IPS-15b (cell line): ENCODE results near the gene UBE2F.
A peak's percentile ranks its signal among the peaks of the same experiment; 100 is the strongest.
"Not testable (repeated sequence)": the region's sequence is repeated elsewhere in the genome, so short reads cannot be mapped to it uniquely, and the experiment has no call there.

Experiments
- H3K27me3 ChIP-seq: one replicate; pipeline ENCODE4 v1.6.1; 2013; ENCODE audit warnings: low read length; ENCODE audit not compliant: control insufficient read depth, insufficient read depth
- H3K36me3 ChIP-seq: one replicate; pipeline ENCODE4 v1.6.1; 2013; ENCODE audit warnings: low read length; ENCODE audit not compliant: control insufficient read depth, insufficient read depth
- H3K4me1 ChIP-seq: one replicate; pipeline ENCODE4 v1.6.1; 2013; ENCODE audit warnings: mild to moderate bottlenecking, low read length; ENCODE audit not compliant: control insufficient read depth, insufficient read depth
- H3K4me3 ChIP-seq: one replicate; pipeline ENCODE4 v1.5.1; 2013; ENCODE audit warnings: low read depth, low read length
- H3K9ac ChIP-seq: one replicate; pipeline ENCODE4 v1.6.1; 2013; ENCODE audit warnings: low read depth, mild to moderate bottlenecking, low read length
- H3K9me3 ChIP-seq: one replicate; pipeline ENCODE4 v1.6.1; 2013; ENCODE audit warnings: mild to moderate bottlenecking, low read length; ENCODE audit not compliant: control insufficient read depth, insufficient read depth

The UBE2F gene

GRCh38 chr2:237967463-237967951, 693 bp downstream of the UBE2F start:
- Histone ChIP-seq H3K9ac (peak overlapping the region; percentile 54), H3K4me1 (no peaks in the 10 kb centered on the region), H3K27me3 (no peaks in the 10 kb centered on the region), H3K9me3 (peaks cover 3% of the 10 kb centered on the region), H3K36me3 (no peaks in the 10 kb centered on the region), H3K4me3 (peak overlapping the region; percentile 70)

- Histone ChIP-seq H3K4me3 (peak overlapping the region; percentile 70), H3K9ac (peak overlapping the region; percentile 54), H3K36me3 (no peaks in the 10 kb centered on the region), H3K9me3 (no peaks in the 10 kb centered on the region), H3K4me1 (no peaks in the 10 kb centered on the region), H3K27me3 (no peaks in the 10 kb centered on the region)
Measured at GRCh38 chr2:237968048-237968862, 1.4 kb downstream of the UBE2F start.

- H3K36me3 ChIP-seq, result peaks cover 3% of the 10 kb centered on the region
- H3K9ac ChIP-seq, result no peak overlapping the region
- H3K4me1 ChIP-seq, result no peaks in the 10 kb centered on the region
- H3K4me3 ChIP-seq, result no peak overlapping the region
- no peaks in the 10 kb centered on the region for H3K9me3 ChIP-seq
- no peaks in the 10 kb centered on the region for H3K27me3 ChIP-seq
Measured at GRCh38 chr2:237971661-237972060, 4.8 kb downstream of the UBE2F start.

- Histone ChIP-seq H3K9me3 (no peaks in the 10 kb centered on the region), H3K9ac (no peak overlapping the region), H3K27me3 (no peaks in the 10 kb centered on the region), H3K4me1 (no peaks in the 10 kb centered on the region), H3K4me3 (no peak overlapping the region), H3K36me3 (peaks cover 3% of the 10 kb centered on the region)
Measured at GRCh38 chr2:237972211-237972610, 5.4 kb downstream of the UBE2F start.

DNA sequence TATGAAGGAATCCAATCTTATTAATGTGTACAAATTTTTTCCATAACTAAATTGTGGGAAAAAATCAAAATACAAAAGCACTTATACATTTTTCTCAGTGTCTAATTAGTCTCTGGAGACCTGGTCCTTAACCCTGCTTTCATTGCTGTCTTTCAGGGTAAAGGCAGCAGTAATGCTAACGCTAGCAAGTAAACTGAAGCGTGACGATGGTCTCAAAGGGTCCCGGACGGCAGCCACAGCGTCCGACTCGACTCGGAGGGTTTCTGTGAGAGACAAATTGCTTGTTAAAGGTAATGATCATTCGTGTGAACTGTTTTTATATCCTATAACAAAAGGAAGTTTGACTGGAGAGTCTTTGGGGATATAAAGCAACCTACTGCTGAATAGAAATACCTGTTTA, 6.1 kb downstream of the UBE2F start:
- H3K4me1 ChIP-seq, result no peaks in the 10 kb centered on the region
- H3K36me3 ChIP-seq, result peaks cover 3% of the 10 kb centered on the region
- H3K27me3 ChIP-seq, result no peaks in the 10 kb centered on the region
- H3K4me3 ChIP-seq, result no peak overlapping the region
- no peak overlapping the region for H3K9ac ChIP-seq
- no peaks in the 10 kb centered on the region for H3K9me3 ChIP-seq

GRCh38 chr2:237977380-237977779, 10.6 kb downstream of the UBE2F start:
- Histone ChIP-seq H3K27me3 (no peaks in the 10 kb centered on the region), H3K36me3 (peaks cover 16% of the 10 kb centered on the region), H3K9me3 (no peaks in the 10 kb centered on the region), H3K9ac (no peak overlapping the region), H3K4me3 (no peak overlapping the region), H3K4me1 (no peaks in the 10 kb centered on the region)

DNA sequence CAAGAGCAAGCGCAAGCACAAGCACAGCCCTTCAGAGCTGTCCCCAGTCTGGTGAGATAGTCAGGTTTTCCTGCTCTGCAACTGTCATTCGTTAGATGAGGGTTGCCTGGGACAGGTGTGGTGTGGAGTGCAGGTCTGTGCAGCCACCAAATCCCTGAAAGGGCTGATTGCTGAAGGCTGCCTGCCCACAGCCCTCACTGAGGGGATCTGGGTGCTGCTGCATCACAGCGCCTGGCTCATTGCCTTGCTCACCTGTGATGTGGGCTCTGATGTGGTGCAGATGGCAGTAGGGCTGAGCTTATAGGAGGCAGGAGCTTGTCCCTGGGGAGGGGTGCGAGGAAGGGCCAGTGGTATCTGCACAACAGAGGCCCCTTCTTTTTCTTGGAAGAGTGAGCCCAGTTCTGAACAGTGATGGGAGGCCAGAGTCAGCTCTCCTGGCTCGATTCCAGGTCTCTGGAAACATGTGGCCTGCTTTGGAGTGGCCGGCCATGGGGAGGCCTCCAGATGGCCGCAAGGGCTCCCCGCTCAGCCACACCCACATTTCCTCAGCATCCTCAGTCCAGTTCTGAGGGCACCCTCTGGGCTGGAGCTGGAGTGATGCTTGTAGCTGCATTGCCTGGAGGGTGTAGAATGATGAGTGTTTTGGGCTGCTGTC, 11.4 kb downstream of the UBE2F start:
- H3K36me3 ChIP-seq, result peaks cover 16% of the 10 kb centered on the region
- H3K27me3 ChIP-seq, result no peaks in the 10 kb centered on the region
- H3K4me3 ChIP-seq, result no peak overlapping the region
- H3K4me1 ChIP-seq, result no peaks in the 10 kb centered on the region
- H3K9me3 ChIP-seq, result no peaks in the 10 kb centered on the region
- H3K9ac ChIP-seq, result no peak overlapping the region

DNA sequence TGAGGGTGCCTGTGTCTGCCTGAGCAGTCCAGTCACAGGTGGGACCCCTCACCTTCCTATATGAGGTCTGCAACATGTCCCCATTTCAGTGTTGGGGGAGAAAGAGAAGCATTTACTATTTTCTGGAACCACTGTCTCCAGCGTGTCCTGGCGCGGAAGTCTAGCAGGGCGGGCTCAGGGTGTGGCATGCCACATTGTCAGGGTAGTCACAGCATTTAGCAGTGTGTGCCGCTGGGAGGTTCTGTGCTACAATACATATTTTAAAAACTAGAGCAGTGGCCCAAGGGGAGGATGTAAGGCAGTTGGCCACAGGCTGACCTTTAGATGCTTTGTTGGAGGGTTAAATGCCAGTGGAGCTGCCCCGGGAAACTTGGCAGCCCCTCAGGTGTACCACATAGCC, 12.5 kb downstream of the UBE2F start:
- H3K4me1 ChIP-seq, result peaks cover 4% of the 10 kb centered on the region

DNA sequence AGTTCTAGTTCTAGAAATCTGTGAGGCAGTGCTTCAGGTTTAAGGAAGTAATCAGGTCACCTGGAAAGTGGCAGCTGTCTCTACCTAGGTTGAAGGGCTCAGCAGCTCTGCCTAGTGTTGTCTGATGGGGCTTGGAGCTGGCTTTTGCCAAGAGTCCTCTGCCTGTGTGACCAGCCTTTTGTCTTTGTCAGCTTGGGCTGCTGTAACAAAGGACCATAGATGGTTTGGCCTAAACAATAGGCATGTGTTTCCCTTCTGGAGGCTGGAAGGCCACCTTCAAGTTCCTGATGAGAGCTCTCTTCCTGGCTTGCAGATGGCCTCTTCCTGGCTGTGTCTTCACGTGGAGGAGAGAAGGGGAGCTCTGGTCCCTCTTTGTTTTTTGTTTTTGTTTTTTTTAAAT, 13.3 kb downstream of the UBE2F start:
- Histone ChIP-seq H3K9me3 (no peaks in the 10 kb centered on the region), H3K4me1 (peaks cover 4% of the 10 kb centered on the region), H3K9ac (peak overlapping the region; percentile 47), H3K27me3 (no peaks in the 10 kb centered on the region), H3K4me3 (no peak overlapping the region), H3K36me3 (peaks cover 16% of the 10 kb centered on the region)

More for the DNA sequence above, 12.5 kb downstream of the UBE2F start:
- Histone ChIP-seq H3K27me3 (no peaks in the 10 kb centered on the region), H3K9ac (no peak overlapping the region), H3K4me3 (no peak overlapping the region), H3K36me3 (peaks cover 16% of the 10 kb centered on the region), H3K9me3 (no peaks in the 10 kb centered on the region)

DNA sequence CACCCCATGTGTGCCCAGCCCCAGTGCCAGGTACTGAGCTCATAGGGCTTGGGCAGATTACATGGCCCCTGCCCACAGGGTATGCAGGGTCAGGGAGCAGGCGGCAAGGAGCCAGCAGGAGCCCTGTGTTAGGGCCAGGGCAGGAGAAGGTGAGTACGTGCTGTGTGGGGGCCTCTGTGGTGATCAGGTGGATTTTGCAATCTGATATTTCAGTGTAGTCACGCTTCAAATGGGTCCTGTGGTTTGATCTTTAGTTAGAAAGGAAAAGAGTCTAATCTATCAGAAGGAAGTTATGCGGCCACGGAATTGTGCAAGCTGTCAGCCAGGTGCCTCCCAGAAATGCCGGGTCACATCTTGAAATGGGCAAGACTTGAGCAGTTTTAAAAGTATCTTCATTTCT, 13.9 kb downstream of the UBE2F start:
- no peaks in the 10 kb centered on the region for H3K27me3 ChIP-seq
- H3K4me1 ChIP-seq, result peaks cover 4% of the 10 kb centered on the region
- no peak overlapping the region for H3K9ac ChIP-seq
- no peak overlapping the region for H3K4me3 ChIP-seq
- H3K36me3 ChIP-seq, result peaks cover 14% of the 10 kb centered on the region
- no peaks in the 10 kb centered on the region for H3K9me3 ChIP-seq

- not testable (repeated sequence) for H3K9ac ChIP-seq, H3K27me3 ChIP-seq, H3K9me3 ChIP-seq, H3K4me3 ChIP-seq, H3K4me1 ChIP-seq
- H3K36me3 ChIP-seq, result peaks cover 13% of the 10 kb centered on the region
Measured at GRCh38 chr2:237981621-237982020, 14.8 kb downstream of the UBE2F start.
